ENCODE data around the gene TAF9B.
A peak's percentile ranks its signal among the peaks of the same experiment; 100 is the strongest.
"Not testable (repeated sequence)": the region's sequence is repeated elsewhere in the genome, so short reads cannot be mapped to it uniquely, and the experiment has no call there.

Gene TAF9B, protein sequence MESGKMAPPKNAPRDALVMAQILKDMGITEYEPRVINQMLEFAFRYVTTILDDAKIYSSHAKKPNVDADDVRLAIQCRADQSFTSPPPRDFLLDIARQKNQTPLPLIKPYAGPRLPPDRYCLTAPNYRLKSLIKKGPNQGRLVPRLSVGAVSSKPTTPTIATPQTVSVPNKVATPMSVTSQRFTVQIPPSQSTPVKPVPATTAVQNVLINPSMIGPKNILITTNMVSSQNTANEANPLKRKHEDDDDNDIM

DNA sequence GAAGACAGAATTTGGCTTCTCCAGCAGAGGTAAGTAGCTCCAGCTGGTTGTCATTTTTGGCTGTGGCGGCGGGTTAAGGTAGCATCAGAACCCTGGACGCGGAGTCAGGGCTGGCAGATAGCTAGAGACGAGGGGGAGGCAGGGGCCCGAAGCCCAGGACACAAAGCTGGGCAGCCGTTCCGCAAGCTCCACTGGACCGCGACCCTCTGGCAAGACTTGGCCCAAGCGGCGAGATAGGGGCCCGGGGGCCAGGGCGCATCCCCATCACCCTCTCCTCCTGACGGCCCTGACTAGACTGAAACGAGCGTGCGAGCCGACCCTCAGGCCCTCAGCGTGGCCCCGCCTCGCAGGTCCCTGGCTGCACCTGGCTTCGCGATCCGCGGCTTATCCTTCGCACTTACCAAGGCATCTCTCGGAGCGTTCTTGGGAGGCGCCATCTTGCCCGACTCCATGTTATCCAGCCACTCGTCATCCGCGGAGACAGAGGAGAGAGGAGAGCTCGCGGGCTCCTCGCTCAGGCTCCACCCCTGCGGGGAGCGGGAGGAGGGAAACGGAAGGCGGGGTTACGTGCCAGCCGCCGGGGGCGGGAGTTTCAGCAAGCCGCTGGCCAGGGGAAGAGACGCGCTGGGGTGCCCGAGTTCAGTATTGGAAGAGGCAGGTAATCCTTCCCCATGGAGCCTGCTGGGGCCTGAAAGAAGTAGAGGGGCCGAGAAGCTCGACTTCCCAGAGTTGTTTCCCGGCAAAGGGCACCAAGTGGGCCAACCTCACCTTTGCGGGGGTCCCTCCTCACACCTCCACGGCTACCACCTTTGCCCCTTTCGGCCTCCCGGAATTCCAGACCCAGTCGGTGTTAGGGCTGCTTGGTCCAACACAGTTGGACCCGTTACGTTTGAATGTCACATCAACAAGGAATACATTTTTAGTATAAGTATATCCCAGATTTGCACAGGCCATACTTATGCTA lies at the start of gene TAF9B:
Gene TAF9B (minus strand): TSS at position 491 of the 964 bp plus-strand sequence. CDS start 39 bp downstream, at position 452.
- TF ChIP-seq, protein P1, sequence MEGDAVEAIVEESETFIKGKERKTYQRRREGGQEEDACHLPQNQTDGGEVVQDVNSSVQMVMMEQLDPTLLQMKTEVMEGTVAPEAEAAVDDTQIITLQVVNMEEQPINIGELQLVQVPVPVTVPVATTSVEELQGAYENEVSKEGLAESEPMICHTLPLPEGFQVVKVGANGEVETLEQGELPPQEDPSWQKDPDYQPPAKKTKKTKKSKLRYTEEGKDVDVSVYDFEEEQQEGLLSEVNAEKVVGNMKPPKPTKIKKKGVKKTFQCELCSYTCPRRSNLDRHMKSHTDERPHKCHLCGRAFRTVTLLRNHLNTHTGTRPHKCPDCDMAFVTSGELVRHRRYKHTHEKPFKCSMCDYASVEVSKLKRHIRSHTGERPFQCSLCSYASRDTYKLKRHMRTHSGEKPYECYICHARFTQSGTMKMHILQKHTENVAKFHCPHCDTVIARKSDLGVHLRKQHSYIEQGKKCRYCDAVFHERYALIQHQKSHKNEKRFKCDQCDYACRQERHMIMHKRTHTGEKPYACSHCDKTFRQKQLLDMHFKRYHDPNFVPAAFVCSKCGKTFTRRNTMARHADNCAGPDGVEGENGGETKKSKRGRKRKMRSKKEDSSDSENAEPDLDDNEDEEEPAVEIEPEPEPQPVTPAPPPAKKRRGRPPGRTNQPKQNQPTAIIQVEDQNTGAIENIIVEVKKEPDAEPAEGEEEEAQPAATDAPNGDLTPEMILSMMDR (IDR thresholded peaks at IDR 0.05; ENCODE audit: borderline replicate concordance, insufficient read depth, low read depth, low read length): no peak
- peak within 1 kb of the TSS; percentile 84 for H3K4me3 ChIP-seq (ENCODE audit: low read depth, low read length)

DNA sequence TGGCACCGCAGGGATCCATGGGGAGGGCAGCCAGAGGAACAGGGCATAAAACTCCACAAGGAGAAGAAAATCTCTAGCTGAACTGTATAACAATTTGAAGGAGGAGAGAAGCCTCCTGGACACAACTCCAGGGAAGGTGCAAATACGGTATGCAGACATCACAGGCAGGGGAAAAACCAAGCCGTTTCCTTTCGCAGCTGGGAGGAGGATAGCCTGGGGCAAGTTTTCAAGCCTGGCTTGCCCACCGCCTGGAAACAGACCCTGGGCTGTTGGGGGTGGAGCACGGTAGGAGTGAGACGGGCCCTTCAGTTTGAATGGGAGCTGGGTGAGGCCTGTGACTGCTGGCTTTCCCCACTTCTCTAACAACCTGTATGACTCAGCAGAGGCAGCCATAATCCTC lies 43.4 kb upstream of the TAF9B start:
- TF ChIP-seq, protein P1 (IDR thresholded peaks at IDR 0.05; ENCODE audit: borderline replicate concordance, insufficient read depth, low read depth, low read length): no peak
- no peak overlapping the region for H3K4me3 ChIP-seq (ENCODE audit: low read depth, low read length)

DNA sequence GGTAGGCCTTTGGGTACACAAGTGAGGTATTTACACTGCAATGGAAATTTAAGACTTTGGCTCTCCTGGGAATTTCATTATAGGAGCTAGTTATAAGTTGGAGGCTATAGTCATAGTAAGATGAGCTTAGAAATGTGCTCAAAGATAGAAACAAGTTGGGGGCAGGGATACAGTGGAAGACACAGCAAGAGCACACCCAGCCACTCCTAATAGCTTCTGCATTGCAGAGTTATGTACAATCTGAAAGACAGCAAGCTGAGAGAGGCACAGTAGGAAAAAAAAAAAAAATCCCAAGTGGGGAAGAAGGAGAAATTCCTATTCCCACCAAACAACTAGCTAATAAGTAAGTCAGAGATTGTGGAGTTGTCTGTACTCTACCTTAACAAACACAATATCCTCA lies 41.9 kb upstream of the TAF9B start:
- H3K4me3 ChIP-seq (ENCODE audit: low read depth, low read length): no peak overlapping the region
- TF ChIP-seq, protein P1 (IDR thresholded peaks at IDR 0.05; ENCODE audit: borderline replicate concordance, insufficient read depth, low read depth, low read length): no peak

DNA sequence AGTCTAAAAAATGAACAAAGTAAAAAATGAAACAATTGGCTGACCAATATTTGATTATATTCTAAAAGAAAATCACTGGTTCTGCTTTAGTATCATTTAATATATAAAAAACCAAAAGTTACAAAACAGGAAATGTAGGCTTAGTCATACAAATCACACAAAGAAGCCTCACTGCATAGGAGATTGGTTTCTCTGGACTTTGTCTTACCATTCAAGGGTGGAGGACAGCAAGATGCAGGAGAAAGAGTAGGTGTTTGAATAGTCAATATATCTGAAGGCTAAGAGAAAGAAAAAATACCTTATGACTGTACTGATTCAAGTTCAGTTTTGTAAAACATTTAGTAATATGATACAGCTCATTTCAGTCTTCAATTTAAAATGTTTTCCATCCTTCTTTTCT lies 28.6 kb upstream of the TAF9B start:
- H3K4me3 ChIP-seq (ENCODE audit: low read depth, low read length): no peak overlapping the region
- TF ChIP-seq, protein P1 (IDR thresholded peaks at IDR 0.05; ENCODE audit: borderline replicate concordance, insufficient read depth, low read depth, low read length): no peak

DNA sequence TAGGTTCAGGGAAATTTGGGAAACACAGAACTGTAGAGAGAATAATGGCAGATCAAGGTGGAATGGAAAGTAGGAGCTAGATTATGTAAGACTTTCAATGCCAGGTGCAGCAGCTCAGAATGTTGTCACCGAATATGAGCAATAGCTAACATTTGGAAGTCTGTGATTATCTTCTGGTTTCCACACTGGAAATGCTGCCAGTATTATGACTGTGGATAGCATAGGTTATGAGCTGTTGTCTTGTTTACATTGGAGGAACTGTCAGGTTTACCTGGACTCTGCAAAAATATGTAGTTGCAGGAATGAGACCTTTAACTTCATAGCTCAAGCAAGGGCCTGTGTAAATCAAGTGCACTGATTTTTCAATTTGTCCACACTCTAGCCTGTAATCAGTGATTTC lies 26.0 kb upstream of the TAF9B start:
- TF ChIP-seq, protein P1 (IDR thresholded peaks at IDR 0.05; ENCODE audit: borderline replicate concordance, insufficient read depth, low read depth, low read length): no peak
- H3K4me3 ChIP-seq (ENCODE audit: low read depth, low read length): no peak overlapping the region

DNA sequence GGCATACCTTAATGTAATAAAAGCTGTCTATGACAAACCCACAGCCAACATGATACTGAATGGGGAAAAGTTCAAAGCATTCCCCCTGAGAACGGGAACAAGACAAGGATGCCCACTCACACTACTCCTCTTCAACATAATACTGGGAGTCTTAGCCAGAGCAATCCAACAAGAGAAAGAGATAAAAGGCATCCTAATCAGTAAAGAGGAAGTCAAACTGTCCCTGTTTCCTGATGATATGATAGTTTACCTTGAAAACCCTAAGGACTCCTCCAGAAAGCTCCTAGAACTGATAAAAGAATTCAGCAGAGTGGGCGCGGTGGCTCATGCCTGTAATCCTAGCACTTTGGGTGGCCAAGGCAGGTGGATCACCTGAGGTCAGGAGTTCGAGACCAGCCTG lies 23.7 kb upstream of the TAF9B start:
- not testable (repeated sequence) for H3K4me3 ChIP-seq (ENCODE audit: low read depth, low read length)

DNA sequence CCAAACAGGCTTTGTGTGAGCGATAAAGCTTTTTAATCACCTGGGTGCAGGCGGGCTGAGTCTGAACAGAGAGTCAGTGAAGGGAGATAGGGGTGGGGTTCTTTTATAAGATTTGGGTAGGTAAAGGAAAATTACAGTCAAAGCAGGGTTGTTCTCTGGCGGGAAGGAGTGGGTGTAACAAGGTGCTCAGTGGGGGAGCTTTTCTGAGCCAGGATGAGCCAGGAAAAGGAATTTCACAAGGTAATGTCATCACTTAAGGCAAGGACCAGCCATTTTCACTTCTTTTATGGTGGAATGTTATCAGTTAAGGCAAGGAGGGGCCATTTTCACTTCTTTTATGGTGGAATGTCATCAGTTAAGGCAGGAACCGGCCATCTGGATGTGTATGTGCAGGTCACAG lies 21.3 kb upstream of the TAF9B start:
- not testable (repeated sequence) for H3K4me3 ChIP-seq (ENCODE audit: low read depth, low read length)

DNA sequence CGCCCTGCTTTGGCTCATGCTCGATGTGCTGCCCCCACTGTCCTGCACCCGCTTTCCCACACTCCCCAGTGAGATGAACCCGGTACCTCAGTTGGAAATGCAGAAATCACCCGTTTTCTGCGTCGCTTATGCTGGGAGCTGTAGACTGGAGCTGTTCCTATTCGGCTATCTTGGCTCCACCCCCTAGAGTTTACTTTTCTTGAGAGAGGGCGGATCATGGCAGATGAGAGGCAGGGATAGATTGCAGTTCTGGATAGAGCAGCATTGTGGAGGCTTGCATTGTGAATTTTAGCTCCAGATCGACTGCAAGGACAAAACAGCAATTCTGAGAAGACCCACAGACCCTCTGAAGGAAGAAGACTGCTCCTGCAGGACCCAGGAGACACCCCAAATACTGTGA lies 18.4 kb upstream of the TAF9B start:
- not testable (repeated sequence) for H3K4me3 ChIP-seq (ENCODE audit: low read depth, low read length)

DNA sequence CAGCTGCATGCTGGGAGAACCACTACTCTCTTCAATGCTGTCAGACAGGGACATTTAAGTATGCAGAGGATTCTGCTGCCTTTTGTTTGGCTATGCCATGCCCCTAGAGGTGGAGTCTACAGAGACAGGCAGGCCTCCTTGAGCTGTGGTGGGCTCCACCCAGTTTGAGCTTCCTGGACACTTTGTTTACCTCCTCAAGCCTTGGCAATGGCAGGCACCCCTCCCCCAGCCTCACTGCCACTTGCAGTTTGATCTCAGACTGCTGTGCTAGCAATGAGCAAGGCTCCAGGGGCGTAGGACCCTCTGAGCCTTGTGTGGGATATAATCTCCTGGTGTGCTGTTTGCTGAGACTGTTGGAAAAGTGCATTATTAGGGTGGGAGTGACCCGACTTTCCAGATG lies 17.9 kb upstream of the TAF9B start:
- H3K4me3 ChIP-seq (ENCODE audit: low read depth, low read length): not testable (repeated sequence)

DNA sequence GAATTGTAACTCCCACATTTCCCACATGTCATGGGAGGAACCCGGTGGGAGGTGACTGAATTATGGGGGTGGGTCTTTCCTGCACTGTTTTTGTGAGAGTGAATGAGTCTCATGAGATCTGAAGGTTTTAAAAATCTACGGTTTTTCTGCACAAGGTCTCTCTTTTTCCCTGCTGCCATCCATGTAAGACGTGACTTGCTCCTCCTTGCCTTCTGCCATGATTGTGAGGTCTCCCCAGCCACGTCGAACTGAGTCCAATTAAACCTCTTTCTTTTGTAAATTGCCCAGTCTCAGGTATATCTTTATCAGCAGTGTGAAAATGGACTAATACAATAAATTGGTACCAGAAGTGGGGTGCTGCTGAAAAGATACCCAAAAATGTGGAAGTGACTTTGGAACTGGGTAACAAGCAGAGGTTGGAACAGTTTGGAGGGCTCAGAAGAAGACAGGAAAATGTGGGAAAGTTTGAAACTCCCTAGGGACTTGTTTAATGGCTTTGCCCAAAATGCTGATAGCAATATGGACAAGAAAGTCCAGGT lies 7.6 kb upstream of the TAF9B start:
- H3K4me3 ChIP-seq (ENCODE audit: low read depth, low read length): not testable (repeated sequence)

Measured in GM12875 (cell line).